CD1c-positive myeloid dendritic cell (primary cell): ENCODE results near the gene DGLUCY.
"Not testable (repeated sequence)": the region's sequence is repeated elsewhere in the genome, so short reads cannot be mapped to it uniquely, and the experiment has no call there.

Experiments
- DNase-seq: peaks from one replicate; pipeline ENCODE4 v3.0.0-alpha.2; 2016; ENCODE audit errors: extremely low spot score

The DGLUCY gene

DNA sequence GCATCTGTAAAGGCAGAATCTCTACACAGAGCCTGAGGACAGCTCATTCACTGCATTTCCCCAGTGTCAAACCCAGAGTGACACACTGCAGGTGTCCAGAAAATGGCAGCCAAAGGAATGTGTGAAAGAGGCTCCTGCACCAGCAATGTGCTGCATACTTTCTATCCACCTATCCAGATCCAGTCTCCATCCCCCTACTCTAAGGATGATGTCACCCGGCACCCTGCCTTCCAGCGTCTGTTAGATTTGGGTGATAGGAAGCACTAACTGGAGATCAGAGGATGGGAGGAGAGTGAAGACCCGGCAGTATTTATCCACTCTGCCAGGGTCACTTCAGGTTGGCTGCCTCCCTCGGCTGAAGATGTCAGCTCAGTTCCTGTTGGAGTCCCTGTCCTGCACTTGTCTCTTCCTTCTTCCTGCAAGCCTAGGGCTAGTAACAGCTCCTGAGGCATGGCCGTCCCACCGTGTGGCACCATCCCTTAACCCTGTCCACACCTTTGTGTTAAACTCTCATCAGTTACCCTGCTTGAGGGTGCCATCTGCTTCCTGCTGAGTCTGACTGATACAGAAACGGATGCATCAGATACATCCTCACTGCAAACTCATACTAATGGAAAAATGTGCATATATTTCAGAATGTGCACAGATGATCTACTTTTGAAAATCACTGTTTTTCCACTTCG is 143.6 kb downstream of the DGLUCY start:
- DNase-seq, result no peak

DNA sequence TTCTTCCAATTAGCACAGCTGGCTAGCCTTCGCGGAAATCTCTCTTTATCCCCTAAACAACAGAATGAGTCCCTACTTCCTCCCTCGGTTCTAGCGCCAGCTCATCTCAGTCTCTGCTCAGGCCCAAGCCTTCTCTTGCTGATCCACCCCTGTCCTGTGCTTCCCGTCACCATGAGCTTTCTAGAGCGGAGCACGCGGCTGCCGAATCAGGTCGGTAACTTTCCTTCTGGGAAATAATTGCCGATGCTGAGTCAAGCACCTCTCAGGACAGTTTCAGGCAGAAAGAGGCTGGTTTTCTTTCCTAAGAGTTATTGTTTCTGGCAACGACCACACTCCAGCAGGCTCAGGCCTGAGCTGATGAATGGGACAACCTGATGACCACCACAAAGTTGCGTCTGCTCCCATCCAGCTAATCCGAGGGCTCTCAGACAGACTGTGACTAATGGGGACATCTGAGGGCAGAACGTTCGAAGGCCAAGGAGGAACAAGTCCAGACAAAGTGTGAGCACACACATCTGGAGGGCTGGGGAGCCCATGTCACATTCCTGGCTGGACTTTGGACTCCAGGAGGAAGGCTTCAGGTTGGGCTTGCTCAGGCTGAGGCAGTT is 144.2 kb downstream of the DGLUCY start:
- peak; percentile 33 for DNase-seq

DNA sequence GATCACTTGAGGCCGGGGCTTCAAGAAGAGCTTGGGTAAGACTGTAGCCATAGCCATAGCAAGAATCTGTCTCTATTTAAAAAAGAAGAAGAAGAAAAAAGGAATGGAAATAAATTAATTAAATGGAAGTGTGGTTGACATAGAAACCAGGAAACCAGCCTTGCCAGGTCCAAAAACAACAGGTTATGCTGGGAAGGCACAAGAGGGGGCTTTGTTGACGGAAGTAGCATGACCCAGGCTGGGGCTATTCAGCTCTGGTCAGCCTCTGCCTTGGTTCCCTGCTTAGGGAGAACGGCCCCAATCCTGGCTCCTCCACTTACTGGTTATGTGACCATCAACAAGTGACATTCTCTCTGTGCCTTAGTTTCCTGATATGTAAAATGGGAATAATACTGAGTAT is 145.0 kb downstream of the DGLUCY start:
- no peak for DNase-seq

DNA sequence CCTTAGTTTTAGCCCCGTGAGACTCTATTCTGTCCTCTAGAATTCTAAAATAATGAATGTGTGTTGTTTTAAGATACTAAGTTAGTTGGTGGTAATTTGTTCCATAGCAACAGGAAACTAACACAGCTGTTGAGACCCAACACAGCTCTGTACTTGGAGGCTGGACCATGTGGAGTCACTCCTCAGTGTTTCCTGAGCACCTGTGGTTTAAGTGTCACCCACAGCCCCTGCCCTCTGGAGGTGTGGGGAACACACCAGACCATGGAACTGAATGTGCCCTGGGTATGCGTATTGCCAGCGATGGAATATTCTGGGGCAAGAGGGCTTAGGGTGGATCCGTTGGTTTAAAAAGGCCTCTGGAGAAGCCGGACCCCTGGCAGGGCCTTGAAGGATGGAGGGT is 147.2 kb downstream of the DGLUCY start:
- no peak for DNase-seq

DNA sequence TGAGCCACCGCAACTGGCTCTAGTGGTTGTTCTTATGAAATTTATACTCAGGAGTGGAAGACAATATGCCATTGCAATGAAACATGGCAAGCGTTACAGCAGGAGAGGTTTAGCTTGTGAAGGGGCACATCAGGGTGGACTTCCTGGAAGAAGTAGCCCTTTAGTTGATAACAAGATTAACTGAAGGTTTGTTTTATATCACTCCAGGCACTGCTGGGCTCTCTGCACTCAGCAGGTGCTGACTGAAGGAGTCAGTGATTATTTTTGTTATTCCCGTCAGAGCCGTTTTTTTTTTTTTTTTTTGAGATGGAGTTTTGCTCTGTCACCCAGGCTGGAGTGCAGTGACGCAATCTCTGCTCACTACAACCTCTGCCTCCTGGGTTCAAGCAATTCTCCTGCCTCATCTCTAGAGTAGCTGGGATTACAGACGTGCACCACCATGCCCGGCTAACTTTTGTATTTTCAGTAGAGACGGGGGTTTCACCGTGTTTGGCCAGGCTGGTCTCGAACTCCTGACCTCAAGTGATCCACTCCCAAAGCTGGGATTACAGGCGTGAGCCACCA is 148.2 kb downstream of the DGLUCY start:
- DNase-seq, result no peak

DNA sequence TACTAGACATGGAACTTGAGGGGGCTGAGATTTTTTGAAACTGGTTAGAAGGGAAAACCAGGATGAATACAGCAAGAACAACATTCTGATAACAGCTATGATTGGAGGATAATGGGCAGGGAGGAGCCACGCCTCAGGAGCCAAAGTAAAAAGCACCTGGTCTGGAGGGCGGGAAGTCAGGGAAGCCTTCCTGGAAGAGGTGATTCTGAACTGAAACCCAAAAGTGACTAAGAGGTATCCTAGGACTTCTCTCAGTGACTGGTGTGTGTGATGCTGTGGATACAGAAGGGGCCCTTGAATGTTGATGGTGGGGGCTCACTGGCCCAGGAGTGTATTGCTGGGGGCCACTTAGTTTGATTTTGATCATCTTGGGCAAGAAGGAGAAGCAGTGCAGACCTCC is 149.5 kb downstream of the DGLUCY start:
- DNase-seq, result no peak

DNA sequence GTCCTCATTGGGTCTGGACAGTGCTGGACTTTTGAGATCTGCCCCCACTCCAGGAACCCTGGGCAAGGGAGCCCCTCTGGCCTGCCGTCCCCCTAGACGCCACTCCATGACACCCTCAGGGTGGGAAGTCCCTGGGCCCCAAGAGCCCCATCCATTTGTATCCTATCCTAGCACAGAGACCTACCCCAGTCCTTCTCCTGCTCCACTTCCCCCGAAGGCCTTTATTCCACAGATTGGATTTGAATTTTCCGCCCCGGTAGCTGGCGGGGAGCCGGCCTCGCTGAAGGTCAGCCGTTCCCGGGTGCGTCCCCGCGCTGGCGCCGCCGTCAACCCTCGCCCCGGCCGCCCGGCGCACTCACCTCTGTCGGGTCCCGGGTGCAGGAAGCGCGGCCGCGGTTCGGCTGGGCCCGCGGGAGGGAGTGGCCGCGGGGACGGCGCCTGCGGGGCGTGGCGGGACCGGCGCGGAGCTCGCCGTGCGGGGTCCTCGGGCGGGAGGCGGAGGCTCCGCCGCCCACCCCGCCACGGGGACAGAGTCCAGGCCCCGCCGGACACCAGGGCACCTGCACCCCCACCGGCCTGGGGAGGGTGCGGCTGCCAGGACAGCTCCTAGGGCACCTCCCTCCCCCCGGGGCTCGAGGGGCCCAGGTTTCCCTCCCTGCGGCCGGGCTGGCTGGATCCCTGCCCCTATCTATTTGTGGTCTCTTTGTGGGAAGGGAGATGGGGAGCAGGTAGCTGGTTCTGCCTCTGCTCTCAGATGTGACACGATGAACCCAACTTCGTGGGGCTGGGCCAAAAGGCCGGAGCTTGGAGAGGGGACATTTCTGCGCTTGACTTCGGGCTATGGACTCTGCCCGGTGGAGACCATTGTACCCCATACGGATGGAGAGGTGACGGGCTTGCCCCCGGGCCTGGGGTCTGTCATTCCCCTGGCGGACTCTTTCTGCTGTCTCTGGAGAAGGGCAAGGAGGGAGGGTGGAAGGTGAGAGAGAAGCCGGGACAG is 150.6 kb downstream of the DGLUCY start:
- DNase-seq, result peak; percentile 32

DNA sequence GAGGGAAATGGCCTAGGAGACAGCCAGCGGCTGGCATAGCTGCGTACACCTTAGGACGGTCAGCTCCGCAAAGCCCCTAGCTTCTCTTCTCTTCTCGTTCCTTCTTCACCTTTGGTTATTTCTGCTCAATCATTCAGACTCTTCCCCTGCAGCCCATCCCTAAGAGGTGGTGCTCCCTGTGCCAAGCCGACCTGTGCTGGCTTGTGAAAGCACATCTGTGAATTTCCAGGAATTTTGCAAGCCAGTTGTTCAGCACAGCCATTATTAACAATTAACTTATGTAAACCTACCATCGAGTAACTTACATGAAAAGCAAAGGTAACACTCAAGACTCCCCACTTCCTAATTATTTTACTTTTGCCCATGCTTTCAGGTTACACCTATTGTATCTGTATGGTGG is 151.5 kb downstream of the DGLUCY start:
- no peak for DNase-seq

DNA sequence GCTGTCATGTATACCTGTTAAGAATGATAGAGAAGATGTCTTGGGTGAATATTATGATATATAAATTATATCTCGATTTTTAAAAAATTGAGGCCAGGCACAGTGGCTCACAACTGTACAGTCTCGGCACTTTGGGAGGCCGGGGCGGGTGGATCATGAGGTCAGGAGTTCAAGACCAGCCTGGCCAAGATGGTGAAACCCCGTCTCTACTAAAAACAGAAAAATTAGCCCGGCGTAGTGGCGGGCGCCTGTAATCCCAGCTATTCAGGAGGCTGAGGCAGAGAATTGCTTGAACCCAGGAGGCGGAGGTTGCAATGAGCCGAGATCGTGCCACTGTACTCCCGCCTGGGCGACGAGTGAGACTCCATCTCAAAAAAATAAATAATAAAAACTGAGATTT is 152.4 kb downstream of the DGLUCY start:
- DNase-seq, result not testable (repeated sequence)

DNA sequence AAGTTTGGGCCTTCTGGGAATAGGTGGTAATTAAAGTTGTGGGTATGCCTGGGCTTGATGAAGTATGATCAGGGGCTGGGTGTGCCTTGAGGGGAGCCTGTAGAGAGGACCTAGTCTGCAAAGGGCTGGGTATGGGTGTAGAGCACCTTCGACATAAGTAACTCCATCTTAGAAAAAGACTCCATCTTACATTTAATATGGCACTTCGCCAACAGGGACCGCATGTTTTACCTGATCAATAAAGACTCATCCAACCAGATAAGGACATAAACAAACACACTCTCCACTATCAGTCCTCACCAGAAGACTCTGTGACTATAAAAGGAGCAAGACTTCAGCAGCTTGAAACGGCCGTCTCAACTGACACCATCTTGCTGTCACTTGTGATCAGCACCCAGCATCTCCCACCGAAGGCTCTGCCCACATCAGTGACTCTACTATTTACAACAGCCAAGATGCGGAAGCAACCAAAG is 154.1 kb downstream of the DGLUCY start:
- no peak for DNase-seq

DNA sequence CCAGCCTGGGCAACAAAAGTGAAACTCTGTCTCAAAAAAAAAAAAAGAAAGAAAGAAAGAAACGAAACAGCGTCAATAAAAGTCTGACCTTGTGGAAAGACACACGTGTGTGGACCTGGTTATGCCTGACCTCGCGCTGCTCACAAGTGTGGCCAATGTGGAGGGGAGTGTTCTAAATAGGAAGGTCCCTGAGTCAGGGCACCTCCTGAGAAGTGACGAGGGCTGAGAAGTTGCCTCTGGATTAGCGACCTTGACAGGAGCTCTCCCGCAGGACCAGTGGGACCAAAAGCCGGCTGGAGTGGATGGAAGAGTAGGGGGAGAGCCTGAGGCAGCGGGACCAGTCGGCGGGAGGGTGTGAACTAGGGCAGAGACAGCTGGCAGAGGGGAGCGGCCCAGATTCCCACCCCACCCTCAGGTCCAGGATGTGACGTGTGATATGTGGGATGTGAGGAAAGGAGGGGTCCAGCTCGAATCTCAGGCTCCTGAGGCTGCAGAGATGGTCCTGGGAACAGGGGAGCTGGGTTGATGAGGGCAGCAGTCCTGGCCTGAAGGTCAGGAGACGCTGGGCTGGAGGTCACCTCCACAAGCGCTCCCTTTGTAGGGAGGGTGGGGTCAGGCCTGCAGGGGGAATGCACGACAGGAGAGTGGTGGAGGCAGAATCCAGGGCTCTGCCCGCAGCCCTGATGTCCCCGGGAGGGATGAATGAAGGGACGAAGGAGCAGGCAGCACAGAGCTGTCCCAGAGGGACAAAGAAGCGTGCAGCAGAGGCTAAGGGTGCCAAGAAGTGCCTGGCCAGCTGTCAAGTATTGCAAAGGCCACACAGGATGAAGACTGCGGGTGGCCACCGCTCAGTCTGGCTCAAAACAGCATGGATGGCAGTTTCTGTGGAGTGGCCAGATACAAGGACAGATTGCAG is 155.5 kb downstream of the DGLUCY start:
- no peak for DNase-seq

DNA sequence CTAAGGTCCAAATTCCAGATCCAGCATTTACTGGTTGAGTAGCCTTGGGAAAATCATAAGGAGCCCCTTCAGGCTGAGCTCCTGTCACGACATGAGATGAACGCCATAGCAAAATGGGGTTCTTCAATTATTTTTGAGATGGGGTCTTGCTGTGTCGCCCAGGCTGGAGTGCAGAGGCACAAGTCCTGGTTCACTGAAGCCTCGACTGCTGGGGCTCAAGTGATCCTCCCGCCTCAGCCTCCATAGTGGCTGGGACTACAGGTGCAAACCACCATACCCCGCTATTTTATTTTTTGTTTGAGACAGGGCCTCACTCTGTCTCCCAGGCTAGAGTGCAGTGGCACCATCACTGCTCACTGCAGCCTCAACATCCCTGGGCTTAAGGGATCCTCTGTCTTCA is 156.3 kb downstream of the DGLUCY start:
- no peak for DNase-seq

DNA sequence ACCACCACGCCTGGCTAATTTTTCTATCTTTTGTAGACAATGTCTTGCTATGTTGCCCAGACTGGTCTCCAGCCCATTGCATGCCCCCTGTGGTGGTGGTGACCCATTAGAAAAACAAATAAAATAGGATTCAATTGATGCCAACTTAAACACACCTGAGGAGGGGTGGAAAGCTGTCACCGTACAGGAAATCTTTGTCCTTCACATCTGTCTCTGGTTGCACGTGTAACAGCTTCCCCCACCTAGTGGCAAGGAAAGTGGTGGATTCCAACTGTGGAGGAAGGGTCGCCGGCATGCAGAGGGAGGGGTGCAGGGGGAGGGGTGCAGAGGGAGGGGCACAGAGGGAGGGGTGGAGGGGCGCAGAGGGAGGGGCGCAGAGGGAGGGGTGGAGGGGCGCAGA is 156.7 kb downstream of the DGLUCY start:
- DNase-seq, result no peak

DNA sequence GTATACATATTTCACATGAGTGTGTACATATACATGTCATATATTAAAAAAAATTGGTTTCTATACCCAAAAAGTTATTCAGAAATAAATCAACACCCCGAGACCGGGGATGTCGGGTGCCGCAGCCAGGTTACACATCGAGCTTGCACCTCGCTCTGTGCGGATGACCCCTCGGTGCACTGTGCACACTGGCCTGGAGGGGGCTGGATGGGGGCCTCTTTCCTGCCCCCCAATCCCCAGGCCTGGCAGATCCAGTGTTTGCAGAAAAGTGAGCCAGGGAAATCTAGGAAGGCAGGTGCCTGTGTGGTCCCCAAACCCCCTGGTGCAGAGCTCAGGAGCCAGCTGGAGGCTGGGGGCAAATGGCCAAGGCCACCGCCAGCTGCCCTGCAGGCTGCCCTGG is 157.8 kb downstream of the DGLUCY start:
- DNase-seq, result no peak

DNA sequence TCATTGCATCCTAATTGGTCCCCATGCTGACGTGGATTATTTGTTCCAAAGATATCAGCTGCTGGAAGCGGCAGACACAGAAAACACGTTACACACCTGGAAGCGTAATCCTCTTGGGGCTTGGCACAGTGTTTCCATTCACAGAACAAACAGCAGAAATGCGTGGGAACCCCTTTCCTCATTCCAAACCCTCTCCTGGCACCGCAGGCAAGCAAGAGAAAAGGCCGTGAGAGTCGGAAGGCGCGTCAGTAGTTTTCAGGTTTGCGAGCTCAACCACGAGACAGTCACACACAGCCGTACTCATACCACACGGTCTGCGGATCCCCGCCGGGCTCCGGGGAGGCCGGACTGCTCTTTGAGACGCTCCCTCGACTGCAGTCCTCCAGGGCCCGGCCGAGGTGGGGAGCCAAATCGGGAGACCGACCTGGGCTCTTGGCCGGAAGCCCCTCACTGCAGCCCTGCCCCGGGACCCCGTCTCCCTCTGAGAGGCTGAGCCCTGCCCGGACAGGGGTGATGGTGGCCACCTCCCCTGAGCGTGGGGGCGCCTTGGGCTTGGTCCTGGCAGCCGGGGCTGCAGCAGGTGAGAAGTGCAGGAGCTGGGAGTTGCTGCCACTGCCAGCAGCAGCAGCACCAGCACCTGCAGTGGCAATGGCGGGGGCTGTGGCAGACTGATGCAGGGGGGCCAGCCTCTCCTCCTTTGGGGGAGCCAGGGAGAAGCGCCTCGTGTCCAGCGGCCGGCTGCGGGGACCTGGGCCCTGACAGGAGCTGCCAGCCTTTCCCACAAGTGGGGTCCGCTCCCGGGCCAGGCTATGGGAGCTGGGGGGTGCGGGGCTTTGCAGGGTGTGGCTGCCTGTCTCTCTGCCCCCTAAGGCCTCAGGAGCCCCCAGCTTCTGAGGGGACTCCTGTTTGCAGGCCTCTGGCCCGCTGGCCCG is 158.7 kb downstream of the DGLUCY start:
- DNase-seq, result no peak

DNA sequence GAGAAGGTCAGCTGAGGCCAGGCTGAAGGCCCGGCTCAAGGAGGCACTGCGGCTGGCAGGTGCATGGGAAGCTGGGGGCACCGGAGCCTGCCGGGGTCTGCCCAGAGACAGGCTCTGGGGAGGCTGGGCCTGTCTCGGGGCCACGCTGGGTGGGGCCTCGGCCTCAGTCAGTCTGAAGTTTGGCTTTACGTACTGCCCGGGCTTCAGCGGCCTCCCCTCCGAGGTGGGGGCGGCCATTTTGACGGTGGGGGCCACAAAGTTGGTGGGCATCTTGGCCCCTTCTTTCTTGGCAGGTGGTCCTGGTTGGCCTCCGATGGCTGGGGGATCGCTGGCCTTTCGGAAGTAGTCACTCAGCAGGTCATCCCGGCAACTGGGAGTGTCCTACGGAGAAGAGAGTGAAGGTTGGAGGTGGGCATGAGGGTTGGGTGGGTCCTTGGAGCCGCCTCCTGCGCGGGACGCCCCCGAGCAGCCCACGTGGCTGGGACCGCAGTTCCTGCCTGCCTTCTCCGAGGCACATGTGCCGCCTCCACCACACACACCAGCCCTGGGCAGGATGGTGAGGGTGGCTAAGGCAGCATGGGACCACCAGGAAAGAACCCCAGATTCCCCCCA is 159.5 kb downstream of the DGLUCY start:
- no peak for DNase-seq

DNA sequence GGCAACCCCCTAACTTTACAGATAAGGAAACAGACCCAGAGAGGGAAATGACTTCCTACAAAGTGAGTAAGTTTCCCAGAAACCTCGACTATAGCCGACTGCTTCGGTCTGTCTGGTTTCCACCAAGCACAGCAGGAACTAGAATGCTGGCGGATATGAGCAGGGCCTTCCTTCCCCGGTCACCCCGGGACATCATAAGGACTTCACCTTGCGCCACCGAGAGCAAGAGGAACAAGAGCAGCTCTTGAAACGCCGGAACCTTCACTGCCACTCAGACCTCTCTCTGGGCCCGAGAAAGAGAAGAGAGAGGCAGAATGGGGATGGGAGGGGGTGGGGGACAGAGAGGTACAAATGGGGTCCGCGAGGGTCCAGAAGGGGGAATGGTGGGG is 160.0 kb downstream of the DGLUCY start:
- DNase-seq, result peak; percentile 5

DNA sequence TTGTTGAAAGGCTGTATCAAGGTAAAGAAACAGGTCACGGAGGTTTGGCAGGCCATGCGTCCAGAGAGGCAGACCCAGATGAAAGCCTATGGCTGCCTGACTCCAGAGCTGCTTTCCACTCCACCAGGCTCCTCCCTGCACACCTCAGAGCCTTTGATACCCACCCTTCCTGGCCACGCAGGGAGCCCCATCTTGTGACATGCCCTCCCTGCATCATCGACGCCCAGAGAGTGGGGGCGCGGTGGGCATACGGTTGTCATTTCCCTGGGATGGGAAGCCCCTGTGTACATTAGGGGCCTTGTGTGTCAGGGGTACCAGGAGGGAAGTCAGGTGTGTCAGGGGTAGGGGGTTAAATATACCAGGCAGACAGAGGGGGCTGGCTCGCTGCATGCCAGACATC is 160.9 kb downstream of the DGLUCY start:
- DNase-seq, result no peak
